Caco-2 (cell line): ENCODE data around the gene AP3S2. TPM values are rescaled to one million over a fixed set of nuclear protein-coding genes. Genes with fewer than 3 reads are reported as not detected.
"Not testable (repeated sequence)": the region's sequence is repeated elsewhere in the genome, so short reads cannot be mapped to it uniquely, and the experiment has no call there.

Experiments used
- BruUV-seq: library from RNA; stranded (reverse); fragments of 400-500 nt; replicated peaks from 2 replicates; lab custom pipeline; 2021; lab: Mats Ljungman, UMichigan
- CTCF ChIA-PET: fragments of 300-600 bp; sonication (Branson Sonifier 250); formaldehyde crosslinking; loops from one replicate; lab custom pipeline; 2022; ENCODE audit warnings: antibody characterized with exemption; lab: Charles Lee
- POLR2A ChIA-PET: fragments of 300-600 bp; sonication (Branson Sonifier 250); formaldehyde crosslinking; loops from one replicate; lab custom pipeline; 2022; ENCODE audit warnings: antibody characterized with exemption; lab: Charles Lee
- DNase-seq, 2 experiments: peaks; one replicate each; pipeline versions ENCODE4 v3.0.0 to v3.0.0-alpha.2; 2020 to 2022
- H3K27me3 ChIP-seq: replicated peaks from 2 replicates; pipeline ENCODE4 v1.6.0; 2011; ENCODE audit warnings: low read length; ENCODE audit not compliant: control insufficient read depth, insufficient read depth
- H3K36me3 ChIP-seq: 2 replicates; pipeline ENCODE4 v1.5.1; 2011; ENCODE audit warnings: low read length; ENCODE audit not compliant: control insufficient read depth, insufficient read depth
- H3K4me1 ChIP-seq: fragments of 250-450 bp; sonication (Bioruptor Pico); 2 replicates; pipeline ENCODE4 v1.5.1; 2020; ENCODE audit warnings: mild to moderate bottlenecking
- H3K4me3 ChIP-seq: 2 replicates; pipeline ENCODE4 v1.5.1; 2011; ENCODE audit warnings: low read depth, mild to moderate bottlenecking, control low read depth, low read length
- H3K9me3 ChIP-seq: fragments of 250-450 bp; sonication (Bioruptor Pico); 2 replicates; pipeline ENCODE4 v1.5.1; 2020; ENCODE audit warnings: mild to moderate bottlenecking, moderate library complexity
- H3K27ac Mint-ChIP-seq: one replicate; pipeline ENCODE4 v1.8.0; 2022; ENCODE audit warnings: mixed read lengths; ENCODE audit not compliant: unreplicated experiment
- H3K27me3 Mint-ChIP-seq: one replicate; pipeline ENCODE4 v1.8.0; 2022; ENCODE audit warnings: mixed read lengths; ENCODE audit not compliant: insufficient read depth, unreplicated experiment
- H3K36me3 Mint-ChIP-seq: one replicate; pipeline ENCODE4 v1.8.0; 2022; ENCODE audit warnings: mild to moderate bottlenecking, mixed read lengths; ENCODE audit not compliant: insufficient read depth, unreplicated experiment
- H3K4me1 Mint-ChIP-seq: one replicate; pipeline ENCODE4 v1.8.0; 2022; ENCODE audit warnings: low read depth, mixed read lengths; ENCODE audit not compliant: unreplicated experiment
- H3K4me3 Mint-ChIP-seq: one replicate; pipeline ENCODE4 v1.8.0; 2022; ENCODE audit warnings: mild to moderate bottlenecking, moderate library complexity, mixed read lengths; ENCODE audit not compliant: unreplicated experiment
- H3K9me3 Mint-ChIP-seq: one replicate; pipeline ENCODE4 v1.8.0; 2022; ENCODE audit warnings: mixed read lengths; ENCODE audit not compliant: unreplicated experiment
- intact Hi-C: fragments of 100-400 bp; cut with micrococcal nuclease; formaldehyde crosslinking; loops from one replicate; pipeline ENCODE4 v1.10.0; 2022; ENCODE audit not compliant: unreplicated experiment
- total RNA-seq: library from RNA; stranded (reverse); gene quantifications from 2 replicates; pipeline ENCODE4 v1.2.3, GENCODE V29; 2022
- TF ChIP-seq, protein P1 (sequence below), 2 experiments: fragments of 200-600 bp in 1 of 2; IDR thresholded peaks; 1 replicate in 1 of 2; 2 replicates in 1 of 2; pipeline versions ENCODE4 v1.5.1 to v1.8.0; 2011 to 2022; ENCODE audit warnings: antibody characterized with exemption in 1 of 2, control low read depth in 1 of 2, inconsistent platforms in 1 of 2, low read depth in 1 of 2, low read length in 1 of 2, mild to moderate bottlenecking in 1 of 2, moderate library complexity in 1 of 2; ENCODE audit not compliant: insufficient read depth in 1 of 2, severe bottlenecking in 1 of 2, unreplicated experiment in 1 of 2

The AP3S2 gene
- total RNA-seq, 1 experiment from 2014 or later = 28.1 TPM

- no peak overlapping the region for H3K4me3 Mint-ChIP-seq
- intact Hi-C loops = loop anchor here (1.0 kb wide), 2 partner anchors 115 to 135 kb away; no protein-coding TSS in a partner anchor
- BruUV-seq = no TSS peak
- H3K4me1 Mint-ChIP-seq = no peaks in the 10 kb centered on the region
- no peaks in the 10 kb centered on the region for H3K9me3 Mint-ChIP-seq
- ChIA-PET CTCF (interaction anchor here (0.6 to 4.1 kb wide), 19 partner anchors 13 to 135 kb away, joined by 3 to 154 read pairs (median 4); partner anchors contain the start of genes AP3S2 and MESP1), POLR2A (interaction anchor here (1.0 kb wide), 3 partner anchors 19 to 114 kb away, joined by 3 to 12 read pairs (median 3); partner anchors contain the start of gene AP3S2)
- H3K27me3 ChIP-seq = no peaks in the 10 kb centered on the region
- peak; percentile 76 to 82 for DNase-seq
- no peaks in the 10 kb centered on the region; the same call in 1 of the 2 replicates for H3K36me3 ChIP-seq
- H3K36me3 Mint-ChIP-seq = peaks cover 36% of the 10 kb centered on the region
- no peak overlapping the region for H3K27ac Mint-ChIP-seq
- H3K4me1 ChIP-seq = peaks cover 6% of the 10 kb centered on the region; the same call in 1 of the 2 replicates
- TF ChIP-seq, protein P1, sequence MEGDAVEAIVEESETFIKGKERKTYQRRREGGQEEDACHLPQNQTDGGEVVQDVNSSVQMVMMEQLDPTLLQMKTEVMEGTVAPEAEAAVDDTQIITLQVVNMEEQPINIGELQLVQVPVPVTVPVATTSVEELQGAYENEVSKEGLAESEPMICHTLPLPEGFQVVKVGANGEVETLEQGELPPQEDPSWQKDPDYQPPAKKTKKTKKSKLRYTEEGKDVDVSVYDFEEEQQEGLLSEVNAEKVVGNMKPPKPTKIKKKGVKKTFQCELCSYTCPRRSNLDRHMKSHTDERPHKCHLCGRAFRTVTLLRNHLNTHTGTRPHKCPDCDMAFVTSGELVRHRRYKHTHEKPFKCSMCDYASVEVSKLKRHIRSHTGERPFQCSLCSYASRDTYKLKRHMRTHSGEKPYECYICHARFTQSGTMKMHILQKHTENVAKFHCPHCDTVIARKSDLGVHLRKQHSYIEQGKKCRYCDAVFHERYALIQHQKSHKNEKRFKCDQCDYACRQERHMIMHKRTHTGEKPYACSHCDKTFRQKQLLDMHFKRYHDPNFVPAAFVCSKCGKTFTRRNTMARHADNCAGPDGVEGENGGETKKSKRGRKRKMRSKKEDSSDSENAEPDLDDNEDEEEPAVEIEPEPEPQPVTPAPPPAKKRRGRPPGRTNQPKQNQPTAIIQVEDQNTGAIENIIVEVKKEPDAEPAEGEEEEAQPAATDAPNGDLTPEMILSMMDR (IDR thresholded peaks at IDR 0.05; ENCODE audit: insufficient read depth in 1 of 2, low read depth in 1 of 2, low read length in 1 of 2, severe bottlenecking in 1 of 2, unreplicated experiment in 1 of 2) = peak; percentile 88 to 94
- H3K4me3 ChIP-seq = no peak overlapping the region
- peaks cover 3% of the 10 kb centered on the region; the same call in 1 of the 2 replicates for H3K9me3 ChIP-seq
- H3K27me3 Mint-ChIP-seq = no peaks in the 10 kb centered on the region
Observed at GRCh38 chr15:89874926-89875564, 18.7 kb downstream of the AP3S2 start.

DNA sequence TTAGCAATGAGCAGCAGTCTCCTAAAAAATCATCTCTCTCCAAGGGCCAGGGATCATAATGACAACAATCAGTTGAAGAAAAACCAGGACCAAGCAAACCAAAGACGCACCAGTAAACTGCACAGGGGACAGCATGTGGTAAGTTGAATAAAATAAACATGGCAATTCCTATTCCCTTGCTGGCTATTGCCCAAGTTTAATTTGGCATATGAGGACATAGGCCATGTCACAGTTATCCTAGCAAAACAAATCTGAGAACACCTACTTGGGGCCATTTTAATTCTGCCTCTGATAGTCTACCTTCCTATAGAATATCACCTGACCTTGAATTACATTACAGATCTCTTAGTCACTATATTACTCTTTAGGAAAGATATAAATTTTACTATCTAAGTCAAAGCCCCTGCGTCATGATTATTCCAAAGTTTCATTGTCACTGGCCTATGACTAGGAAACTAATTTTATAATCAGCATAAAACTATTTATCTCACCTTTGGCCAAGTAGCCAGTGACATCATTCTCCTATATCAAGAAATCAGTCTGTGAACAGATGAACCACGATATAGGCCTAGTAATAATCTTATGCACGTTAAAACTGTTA lies 23.0 kb downstream of the AP3S2 start:
- POLR2A ChIA-PET = no interaction called here
- Mint-ChIP-seq H3K36me3 (peaks cover 30% of the 10 kb centered on the region), H3K4me1 (no peaks in the 10 kb centered on the region), H3K27me3 (no peaks in the 10 kb centered on the region), H3K4me3 (no peak overlapping the region), H3K27ac (no peak overlapping the region), H3K9me3 (no peaks in the 10 kb centered on the region)
- CTCF ChIA-PET = no interaction called here
- TF ChIP-seq, protein P1 (IDR thresholded peaks at IDR 0.05; ENCODE audit: insufficient read depth in 1 of 2, low read depth in 1 of 2, low read length in 1 of 2, severe bottlenecking in 1 of 2, unreplicated experiment in 1 of 2) = no peak
- DNase-seq = no peak
- no TSS peak for BruUV-seq
- Histone ChIP-seq H3K4me1 (peaks cover 6% of the 10 kb centered on the region; the same call in 1 of the 2 replicates), H3K36me3 (no peaks in the 10 kb centered on the region), H3K4me3 (no peak overlapping the region), H3K27me3 (no peaks in the 10 kb centered on the region), H3K9me3 (peaks cover 3% of the 10 kb centered on the region; the same call in 1 of the 2 replicates)
- intact Hi-C loops = no loop called here

- POLR2A ChIA-PET = no interaction called here
- no peak overlapping the region for H3K4me3 ChIP-seq
- intact Hi-C loops = no loop called here
- no peak overlapping the region for H3K4me3 Mint-ChIP-seq
- CTCF ChIA-PET = no interaction called here
- H3K27me3 Mint-ChIP-seq = no peaks in the 10 kb centered on the region
- H3K36me3 Mint-ChIP-seq = peaks cover 30% of the 10 kb centered on the region
- H3K4me1 Mint-ChIP-seq = no peaks in the 10 kb centered on the region
- H3K9me3 ChIP-seq = peaks cover 3% of the 10 kb centered on the region; the same call in 1 of the 2 replicates
- TF ChIP-seq, protein P1 (IDR thresholded peaks at IDR 0.05; ENCODE audit: insufficient read depth in 1 of 2, low read depth in 1 of 2, low read length in 1 of 2, severe bottlenecking in 1 of 2, unreplicated experiment in 1 of 2) = no peak
- no TSS peak for BruUV-seq
- H3K27me3 ChIP-seq = no peaks in the 10 kb centered on the region
- no peaks in the 10 kb centered on the region for H3K36me3 ChIP-seq
- H3K27ac Mint-ChIP-seq = no peak overlapping the region
- peaks cover 5% of the 10 kb centered on the region; the same call in 1 of the 2 replicates for H3K4me1 ChIP-seq
- DNase-seq = no peak
- H3K9me3 Mint-ChIP-seq = no peaks in the 10 kb centered on the region
Observed at GRCh38 chr15:89870006-89870405, 23.8 kb downstream of the AP3S2 start.

- POLR2A ChIA-PET, BruUV-seq, H3K4me1 Mint-ChIP-seq, H3K4me1 ChIP-seq, intact Hi-C loops, H3K9me3 ChIP-seq, H3K9me3 Mint-ChIP-seq, H3K27me3 ChIP-seq, DNase-seq, H3K4me3 Mint-ChIP-seq, CTCF ChIA-PET, H3K27me3 Mint-ChIP-seq, H3K27ac Mint-ChIP-seq, H3K4me3 ChIP-seq, H3K36me3 ChIP-seq: not testable (repeated sequence)
- peaks cover 30% of the 10 kb centered on the region for H3K36me3 Mint-ChIP-seq
Observed at GRCh38 chr15:89869490-89869889, 24.3 kb downstream of the AP3S2 start.
